Mesendoderm (in vitro differentiated cells): ENCODE results near the gene UBE2J2.

Experiments used
- DNase-seq: peaks from one replicate; pipeline ENCODE4 v3.0.0; 2013
- H2AK5ac ChIP-seq: 2 replicates; pipeline ENCODE4 v1.6.1; 2013; ENCODE audit warnings: low read length, inconsistent platforms
- H2BK120ac ChIP-seq: 2 replicates; pipeline ENCODE4 v1.6.1; 2013; ENCODE audit warnings: low read depth, mild to moderate bottlenecking, low read length, moderate library complexity, mixed read lengths
- H2BK15ac ChIP-seq: replicated peaks from 2 replicates; pipeline ENCODE4 v1.6.1; 2013; ENCODE audit warnings: low read depth, mild to moderate bottlenecking, moderate library complexity
- H2BK5ac ChIP-seq: 2 replicates; pipeline ENCODE4 v1.6.1; 2013; ENCODE audit warnings: low read length, inconsistent platforms
- H3K18ac ChIP-seq: 2 replicates; pipeline ENCODE4 v1.6.1; 2013; ENCODE audit warnings: mild to moderate bottlenecking, low read length, mixed read lengths
- H3K23ac ChIP-seq: one replicate; pipeline ENCODE4 v1.6.1; 2013; ENCODE audit warnings: low read length
- H3K27ac ChIP-seq: 2 replicates; pipeline ENCODE4 v1.5.1; 2013; ENCODE audit warnings: low read depth, mild to moderate bottlenecking, inconsistent platforms, low read length, moderate library complexity
- H3K27me3 ChIP-seq: 2 replicates; pipeline ENCODE4 v1.6.1; 2013; ENCODE audit warnings: low read length, control low read depth, mild to moderate bottlenecking, inconsistent platforms; ENCODE audit not compliant: insufficient read depth, poor library complexity
- H3K36me3 ChIP-seq: 2 replicates; pipeline ENCODE4 v1.6.1; 2013; ENCODE audit warnings: low read length, inconsistent platforms; ENCODE audit not compliant: control insufficient read depth, insufficient read depth
- H3K4ac ChIP-seq: one replicate; pipeline ENCODE4 v1.6.1; 2013; ENCODE audit warnings: low read depth, mild to moderate bottlenecking, low read length, moderate library complexity
- H3K4me1 ChIP-seq: 2 replicates; pipeline ENCODE4 v1.6.1; 2013; ENCODE audit warnings: low read depth, low read length, inconsistent platforms; ENCODE audit not compliant: control insufficient read depth
- H3K4me2 ChIP-seq: 2 replicates; pipeline ENCODE4 v1.6.1; 2013; ENCODE audit warnings: low read length
- H3K4me3 ChIP-seq: 2 replicates; pipeline ENCODE4 v1.5.1; 2013; ENCODE audit warnings: mild to moderate bottlenecking, low read length
- H3K56ac ChIP-seq: one replicate; pipeline ENCODE4 v1.6.1; 2013; ENCODE audit warnings: low read length
- H3K79me1 ChIP-seq: 2 replicates; pipeline ENCODE4 v1.6.1; 2013; ENCODE audit warnings: low read length, inconsistent platforms
- H3K79me2 ChIP-seq: 2 replicates; pipeline ENCODE4 v1.6.1; 2013; ENCODE audit warnings: mild to moderate bottlenecking, low read length; ENCODE audit not compliant: control insufficient read depth, insufficient read depth
- H3K9ac ChIP-seq: 2 replicates; pipeline ENCODE4 v1.6.1; 2013; ENCODE audit warnings: low read length, inconsistent platforms
- H4K5ac ChIP-seq: one replicate; pipeline ENCODE4 v1.6.1; 2013; ENCODE audit warnings: low read length
- H4K8ac ChIP-seq: one replicate; pipeline ENCODE4 v1.6.1; 2013; ENCODE audit warnings: low read depth, mild to moderate bottlenecking, control low read depth, low read length, moderate library complexity
- WGBS: extraction: QIAGEN DNeasy Blood & Tissue Kit; methylation state at CpG from one replicate; pipeline ENCODE4 v1.1.7; 2013; ENCODE audit warnings: low lambda C conversion rate, missing lambda C conversion rate; ENCODE audit not compliant: insufficient coverage; ENCODE audit errors: extremely low coverage; 5-methylcytosine and 5-hydroxymethylcytosine counted together

The UBE2J2 gene

DNA sequence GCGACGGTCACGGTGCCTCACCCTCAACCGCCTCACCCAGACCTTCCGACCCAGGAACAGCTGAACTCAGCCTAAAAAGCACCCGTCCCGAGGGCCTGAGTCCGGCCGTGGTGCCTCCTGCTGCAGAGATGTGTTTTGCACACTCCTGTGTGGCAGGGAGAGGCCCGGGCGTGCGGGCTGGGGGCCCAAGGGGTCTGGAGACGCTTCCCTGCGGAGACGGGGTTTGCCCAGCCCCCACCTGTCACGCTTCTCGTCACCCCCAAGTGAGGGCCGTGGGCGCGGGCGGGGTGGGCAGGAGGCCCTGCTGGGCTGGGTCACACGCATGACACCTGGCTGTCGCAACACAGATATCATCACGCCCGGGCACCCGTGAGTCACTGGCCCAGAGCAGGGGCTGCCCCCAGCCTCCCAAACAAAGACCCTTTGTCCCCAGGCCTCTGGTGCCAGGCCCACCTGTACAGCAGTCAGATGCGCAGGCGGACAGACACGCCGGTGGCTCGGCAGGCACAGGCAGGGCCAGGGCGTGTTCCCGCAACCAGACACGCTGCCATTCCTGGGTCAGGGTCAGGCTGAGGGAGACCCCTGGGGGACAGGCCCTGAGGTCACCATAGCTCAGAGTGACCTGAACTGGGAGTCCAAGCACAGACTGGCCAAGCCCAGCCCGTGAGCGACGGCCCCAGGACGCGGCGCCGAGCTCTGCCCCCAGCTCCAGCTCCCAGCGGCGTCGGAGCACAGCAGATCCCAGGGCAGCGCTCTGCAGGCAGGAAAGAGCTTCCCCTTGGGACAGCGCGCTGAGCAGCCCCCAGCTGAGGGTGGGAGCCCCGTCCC lies 35.6 kb downstream of the UBE2J2 start:
- no peak for DNase-seq
- H3K79me1 ChIP-seq: peaks cover 10% of the 10 kb centered on the region
- peaks cover 10% of the 10 kb centered on the region for H3K79me2 ChIP-seq
- no peaks in the 10 kb centered on the region for H3K4me1 ChIP-seq
- H4K5ac ChIP-seq: no peak overlapping the region
- no peak overlapping the region for H3K18ac ChIP-seq
- H2BK5ac ChIP-seq: no peak overlapping the region
- no peak overlapping the region for H3K9ac ChIP-seq
- no peak overlapping the region for H3K23ac ChIP-seq
- WGBS: no CpG with 5 or more reads among the region's 48 CpGs
- no peaks in the 10 kb centered on the region for H3K36me3 ChIP-seq
- H3K27me3 ChIP-seq: no peaks in the 10 kb centered on the region
- H3K27ac ChIP-seq: no peak overlapping the region
- no peak overlapping the region for H3K4ac ChIP-seq
- no peak overlapping the region for H3K56ac ChIP-seq
- no peak overlapping the region for H2AK5ac ChIP-seq
- H3K4me3 ChIP-seq: no peak overlapping the region
- H2BK120ac ChIP-seq: no peak overlapping the region
- no peak overlapping the region for H3K4me2 ChIP-seq
- H4K8ac ChIP-seq: no peak overlapping the region
- H2BK15ac ChIP-seq: no peak overlapping the region

DNA sequence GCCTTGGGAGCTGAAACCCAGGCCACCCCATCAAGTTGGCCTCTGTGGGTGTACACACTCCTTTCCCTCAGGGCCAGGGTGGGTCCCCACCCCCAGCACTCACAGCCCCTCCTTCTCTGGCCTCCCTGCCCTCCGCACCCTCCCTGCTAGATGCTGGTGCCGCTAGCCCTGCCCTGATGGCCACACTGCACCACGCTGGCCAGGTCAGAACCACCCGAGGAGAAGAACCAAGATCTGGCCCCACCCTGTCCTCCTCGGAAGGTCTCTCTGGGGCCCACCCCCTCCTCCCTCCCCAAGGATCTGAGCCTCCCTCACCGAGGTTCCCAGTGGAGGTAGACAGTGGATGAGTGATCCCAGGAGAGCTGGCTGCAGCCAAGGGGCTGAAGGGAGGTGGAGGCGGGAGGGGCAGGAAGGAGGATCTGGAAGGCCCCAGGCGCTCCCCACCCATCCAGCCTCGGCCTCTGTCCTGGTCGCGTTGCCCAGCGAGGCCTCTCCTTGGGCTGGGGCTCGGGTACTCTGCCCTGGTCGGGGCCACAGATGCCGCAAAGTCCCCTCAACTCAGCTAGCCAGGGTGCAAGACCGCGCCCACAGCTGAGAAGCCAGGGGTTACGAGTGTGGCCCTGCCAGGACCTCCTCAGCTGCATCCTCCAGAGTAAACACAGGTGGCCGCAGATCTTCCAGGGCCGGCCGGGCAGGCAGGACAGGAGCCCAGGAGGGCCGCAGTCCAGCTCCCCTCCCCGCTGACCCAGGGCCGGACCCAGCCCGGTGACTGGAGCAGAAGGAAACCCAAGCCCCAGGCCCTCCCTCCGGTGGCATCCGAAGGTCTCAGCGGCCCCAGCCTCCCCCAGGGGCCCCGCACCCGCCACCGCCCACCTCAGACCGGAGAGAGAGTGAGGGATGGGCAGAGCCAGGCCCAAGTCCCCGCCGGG lies 36.4 kb downstream of the UBE2J2 start:
- H3K27ac ChIP-seq: no peak overlapping the region

DNA sequence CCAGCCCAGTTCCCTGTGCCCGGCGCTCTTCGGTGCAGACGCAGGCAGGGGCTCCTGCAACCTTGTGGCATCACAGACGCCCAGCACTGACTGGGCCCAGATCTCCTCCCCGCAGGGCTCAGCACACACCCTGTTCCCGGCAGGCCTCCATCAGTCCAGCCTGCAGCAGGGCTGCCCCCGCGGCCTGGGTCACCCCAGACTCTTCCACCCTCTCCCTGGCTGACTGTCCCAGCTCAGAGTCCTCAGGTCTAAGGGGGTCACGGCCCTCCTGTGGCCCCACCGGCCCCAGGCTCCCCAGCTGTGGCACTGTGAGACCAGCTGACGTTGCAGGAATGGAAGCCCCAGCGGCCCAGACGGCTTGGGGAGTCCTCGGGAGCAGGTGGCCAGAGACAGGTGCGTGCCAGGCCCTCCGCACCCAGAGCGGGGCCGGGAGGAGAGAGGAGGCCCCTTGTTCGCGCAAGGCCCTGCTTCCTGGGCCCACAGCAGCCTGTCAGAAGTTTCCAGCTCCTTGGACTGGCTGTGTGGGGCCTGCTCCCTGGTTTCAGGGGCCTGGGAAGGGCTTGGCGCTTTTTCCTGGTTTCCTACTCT lies 37.4 kb downstream of the UBE2J2 start:
- H2BK5ac ChIP-seq: no peak overlapping the region
- H3K4me2 ChIP-seq: no peak overlapping the region
- H3K23ac ChIP-seq: no peak overlapping the region
- no peak overlapping the region for H3K4ac ChIP-seq
- DNase-seq: no peak
- no peak overlapping the region for H2AK5ac ChIP-seq
- no peak overlapping the region for H3K9ac ChIP-seq
- no peak overlapping the region for H3K56ac ChIP-seq
- no peak overlapping the region for H2BK15ac ChIP-seq
- H3K27me3 ChIP-seq: no peaks in the 10 kb centered on the region
- H2BK120ac ChIP-seq: no peak overlapping the region
- H3K36me3 ChIP-seq: no peaks in the 10 kb centered on the region
- peaks cover 14% of the 10 kb centered on the region for H3K79me2 ChIP-seq
- H4K8ac ChIP-seq: no peak overlapping the region
- peaks cover 15% of the 10 kb centered on the region for H3K79me1 ChIP-seq
- H3K4me1 ChIP-seq: peaks cover 3% of the 10 kb centered on the region
- H4K5ac ChIP-seq: no peak overlapping the region
- no CpG with 5 or more reads among the region's 22 CpGs for WGBS
- no peak overlapping the region for H3K18ac ChIP-seq
- H3K27ac ChIP-seq: no peak overlapping the region
- H3K4me3 ChIP-seq: no peak overlapping the region

More for the DNA sequence above, 36.4 kb downstream of the UBE2J2 start:
- Histone ChIP-seq H2AK5ac (no peak overlapping the region), H3K27me3 (no peaks in the 10 kb centered on the region), H3K4me2 (no peak overlapping the region), H3K79me2 (peaks cover 14% of the 10 kb centered on the region), H3K79me1 (peaks cover 14% of the 10 kb centered on the region), H3K4me1 (peaks cover 3% of the 10 kb centered on the region), H4K8ac (no peak overlapping the region), H3K36me3 (no peaks in the 10 kb centered on the region), H3K9ac (no peak overlapping the region), H2BK5ac (no peak overlapping the region), H4K5ac (no peak overlapping the region), H3K56ac (no peak overlapping the region), H3K23ac (no peak overlapping the region), H2BK120ac (no peak overlapping the region), H3K4ac (no peak overlapping the region), H3K4me3 (no peak overlapping the region), H2BK15ac (no peak overlapping the region), H3K18ac (no peak overlapping the region)
- DNase-seq: no peak
- no CpG with 5 or more reads among the region's 34 CpGs for WGBS

DNA sequence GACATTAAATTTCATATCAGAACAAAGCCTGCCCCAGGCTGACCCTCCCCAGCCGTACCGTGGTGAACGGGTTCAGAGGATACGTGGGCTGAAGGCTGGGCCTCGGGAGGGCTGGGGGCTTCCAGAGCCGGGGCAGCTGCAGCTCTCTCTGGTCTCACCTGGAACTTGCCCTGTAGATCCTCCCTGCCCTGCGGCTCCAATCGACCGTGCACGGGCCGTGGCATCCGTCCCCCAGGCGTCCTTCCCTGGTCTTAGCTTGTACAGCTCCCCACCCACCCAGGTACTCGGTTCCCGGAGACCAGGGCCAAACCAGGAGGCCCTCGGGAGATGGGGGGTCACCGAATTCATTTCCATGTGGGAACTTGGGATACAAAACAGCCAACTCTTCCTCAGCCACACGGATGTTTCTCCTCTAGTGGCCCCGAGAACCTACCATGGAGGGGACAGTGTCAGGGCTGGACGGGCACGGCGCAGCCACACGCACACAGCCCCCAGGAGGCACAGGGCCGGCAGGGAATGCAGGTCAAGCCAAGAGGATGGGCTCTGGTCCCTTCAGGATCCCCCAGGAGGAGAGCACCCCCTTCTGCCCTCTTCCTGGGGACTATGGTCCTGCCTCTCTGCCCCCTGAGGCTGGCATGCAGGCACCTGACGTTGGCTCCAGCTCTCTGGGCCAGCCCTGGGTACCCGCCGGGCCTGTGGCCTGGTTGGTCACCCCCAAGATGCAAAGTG lies 38.5 kb downstream of the UBE2J2 start:
- Histone ChIP-seq H3K4me1 (peaks cover 7% of the 10 kb centered on the region), H3K79me1 (peaks cover 23% of the 10 kb centered on the region), H2BK5ac (no peak overlapping the region), H3K56ac (no peak overlapping the region), H4K5ac (no peak overlapping the region), H3K4me3 (no peak overlapping the region), H3K79me2 (peaks cover 22% of the 10 kb centered on the region), H3K27ac (no peak overlapping the region), H2AK5ac (no peak overlapping the region), H4K8ac (no peak overlapping the region), H3K4ac (no peak overlapping the region), H2BK120ac (no peak overlapping the region), H3K18ac (no peak overlapping the region), H3K4me2 (no peak overlapping the region), H2BK15ac (no peak overlapping the region), H3K36me3 (no peaks in the 10 kb centered on the region), H3K23ac (no peak overlapping the region), H3K27me3 (no peaks in the 10 kb centered on the region), H3K9ac (no peak overlapping the region)
- no CpG with 5 or more reads among the region's 27 CpGs for WGBS
- DNase-seq: no peak

GRCh38 chr1:1234180-1234808 lies 39.4 kb downstream of the UBE2J2 start:
- H3K4me3 ChIP-seq: no peak overlapping the region
- no peak for DNase-seq
- H4K8ac ChIP-seq: no peak overlapping the region
- no peaks in the 10 kb centered on the region for H3K27me3 ChIP-seq
- no peak overlapping the region for H2BK15ac ChIP-seq
- H2BK5ac ChIP-seq: no peak overlapping the region
- no peak overlapping the region for H3K4me2 ChIP-seq
- H3K79me2 ChIP-seq: peaks cover 30% of the 10 kb centered on the region
- H2BK120ac ChIP-seq: no peak overlapping the region
- H3K56ac ChIP-seq: no peak overlapping the region
- no peak overlapping the region for H2AK5ac ChIP-seq
- H3K23ac ChIP-seq: no peak overlapping the region
- H3K36me3 ChIP-seq: no peaks in the 10 kb centered on the region
- no peak overlapping the region for H3K27ac ChIP-seq
- H3K18ac ChIP-seq: no peak overlapping the region
- no peak overlapping the region for H3K9ac ChIP-seq
- H4K5ac ChIP-seq: no peak overlapping the region
- WGBS: no CpG with 5 or more reads among the region's 28 CpGs
- peaks cover 28% of the 10 kb centered on the region for H3K79me1 ChIP-seq
- H3K4ac ChIP-seq: no peak overlapping the region
- peaks cover 7% of the 10 kb centered on the region for H3K4me1 ChIP-seq
